ENCODE results near the gene GJD4.

DNA sequence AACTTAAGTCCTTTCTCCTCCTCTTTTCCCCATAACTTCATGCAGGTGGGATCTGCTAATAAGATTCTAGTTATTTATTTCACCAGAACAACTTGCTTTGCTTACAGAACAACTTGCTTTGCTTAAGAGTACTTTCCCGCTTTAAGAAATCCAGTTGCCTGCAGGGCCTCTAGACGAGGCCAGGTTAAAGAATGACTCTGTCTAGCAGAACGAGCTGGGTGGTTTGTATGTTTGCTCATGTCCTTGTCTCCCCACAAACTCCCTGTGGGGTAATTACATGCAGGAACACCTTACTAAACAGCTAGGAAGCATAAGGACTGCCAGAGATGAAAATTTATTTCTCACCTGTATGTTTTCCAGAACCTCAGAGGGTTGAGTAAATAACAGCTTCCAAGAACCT, 45.8 kb downstream of the GJD4 start:
- TF ChIP-seq, protein P1, sequence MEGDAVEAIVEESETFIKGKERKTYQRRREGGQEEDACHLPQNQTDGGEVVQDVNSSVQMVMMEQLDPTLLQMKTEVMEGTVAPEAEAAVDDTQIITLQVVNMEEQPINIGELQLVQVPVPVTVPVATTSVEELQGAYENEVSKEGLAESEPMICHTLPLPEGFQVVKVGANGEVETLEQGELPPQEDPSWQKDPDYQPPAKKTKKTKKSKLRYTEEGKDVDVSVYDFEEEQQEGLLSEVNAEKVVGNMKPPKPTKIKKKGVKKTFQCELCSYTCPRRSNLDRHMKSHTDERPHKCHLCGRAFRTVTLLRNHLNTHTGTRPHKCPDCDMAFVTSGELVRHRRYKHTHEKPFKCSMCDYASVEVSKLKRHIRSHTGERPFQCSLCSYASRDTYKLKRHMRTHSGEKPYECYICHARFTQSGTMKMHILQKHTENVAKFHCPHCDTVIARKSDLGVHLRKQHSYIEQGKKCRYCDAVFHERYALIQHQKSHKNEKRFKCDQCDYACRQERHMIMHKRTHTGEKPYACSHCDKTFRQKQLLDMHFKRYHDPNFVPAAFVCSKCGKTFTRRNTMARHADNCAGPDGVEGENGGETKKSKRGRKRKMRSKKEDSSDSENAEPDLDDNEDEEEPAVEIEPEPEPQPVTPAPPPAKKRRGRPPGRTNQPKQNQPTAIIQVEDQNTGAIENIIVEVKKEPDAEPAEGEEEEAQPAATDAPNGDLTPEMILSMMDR (IDR thresholded peaks at IDR 0.05 in 8 of 11, conservative IDR thresholded peaks at IDR 0.05 in 3 of 11), result no peak
- no peak for TF ChIP-seq POLR2A (IDR thresholded peaks at IDR 0.05)
- TF ChIP-seq POLR2AphosphoS5 (IDR thresholded peaks at IDR 0.05), result no peak
